Measurements from ENCODE around the gene CCDC159. TPM values are rescaled to one million over a fixed set of nuclear protein-coding genes. Genes with fewer than 3 reads are reported as not detected.

CCDC159 gene
- total and polyA plus RNA-seq, 3 experiments from 2014 or later, result 14.2 to 30.1 (median 14.6) TPM

- peaks cover 7 to 17% (median 11%) of the 10 kb centered on the region in 3 donors for H3K4me1 Mint-ChIP-seq
- ChIA-PET CTCF (no interaction called here), POLR2A (no interaction called here)
- H3K9me3 ChIP-seq (ENCODE audit: low read length), result no peaks in the 10 kb centered on the region
- no peaks in the 10 kb centered on the region for H3K9me3 Mint-ChIP-seq
- no peaks in the 10 kb centered on the region for H3K27me3 ChIP-seq (ENCODE audit: insufficient read depth, low read length, poor library complexity, severe bottlenecking)
- no peak within 1 kb of the TSS for H3K27ac ChIP-seq (ENCODE audit: low read depth, low read length)
- peak within 1 kb of the TSS; percentile 64 to 84 (median 77) for H3K4me3 Mint-ChIP-seq
- H3K4me3 ChIP-seq (ENCODE audit: low read length), result peak within 1 kb of the TSS; percentile 3
- no peaks in the 10 kb centered on the region for H3K36me3 ChIP-seq (ENCODE audit: insufficient read depth, low read length)
- H3K27ac Mint-ChIP-seq, result peak within 1 kb of the TSS in 7 of 8 donors; percentile 7 to 94 (median 73)
- peak; percentile 74 to 83 (median 79) for DNase-seq
- no peaks in the 10 kb centered on the region for H3K36me3 Mint-ChIP-seq
- peaks cover 11 to 15% of the 10 kb centered on the region in 2 donors for H3K27me3 Mint-ChIP-seq
- H3K4me1 ChIP-seq (ENCODE audit: insufficient read depth, low read length), result peaks cover 6% of the 10 kb centered on the region
Observed at GRCh38 chr19:11355160-11356073, 9.1 kb downstream of the CCDC159 start, which contains the start of gene PLPPR2. Gene PLPPR2, plus strand, starts transcription at chr19:11355432. Its CDS starts 2,242 bp downstream, at chr19:11357674.

- Histone ChIP-seq H3K27ac (ENCODE audit: low read depth, low read length) (no peak overlapping the region), H3K36me3 (ENCODE audit: insufficient read depth, low read length) (no peaks in the 10 kb centered on the region), H3K4me3 (ENCODE audit: low read length) (peak overlapping the region; percentile 3), H3K9me3 (ENCODE audit: low read length) (no peaks in the 10 kb centered on the region), H3K27me3 (ENCODE audit: insufficient read depth, low read length, poor library complexity, severe bottlenecking) (no peaks in the 10 kb centered on the region), H3K4me1 (ENCODE audit: insufficient read depth, low read length) (peaks cover 6% of the 10 kb centered on the region)
- Mint-ChIP-seq H3K27me3 (peaks cover 11 to 15% of the 10 kb centered on the region in 2 donors), H3K9me3 (no peaks in the 10 kb centered on the region), H3K4me3 (peak overlapping the region; percentile 64 to 84 (median 77)), H3K4me1 (peaks cover 7 to 17% (median 11%) of the 10 kb centered on the region in 3 donors), H3K36me3 (no peaks in the 10 kb centered on the region), H3K27ac (peak overlapping the region in 7 of 8 donors; percentile 7 to 84 (median 55))
- CTCF ChIA-PET, result no interaction called here
- DNase-seq, result no peak
- POLR2A ChIA-PET, result no interaction called here
Observed at GRCh38 chr19:11356074-11356397, 9.7 kb downstream of the CCDC159 start.

- Histone ChIP-seq H3K27me3 (ENCODE audit: insufficient read depth, low read length, poor library complexity, severe bottlenecking) (no peaks in the 10 kb centered on the region), H3K9me3 (ENCODE audit: low read length) (no peaks in the 10 kb centered on the region), H3K36me3 (ENCODE audit: insufficient read depth, low read length) (no peaks in the 10 kb centered on the region), H3K27ac (ENCODE audit: low read depth, low read length) (no peak overlapping the region), H3K4me1 (ENCODE audit: insufficient read depth, low read length) (peaks cover 6% of the 10 kb centered on the region), H3K4me3 (ENCODE audit: low read length) (no peak overlapping the region)
- peak overlapping the region in 2 of 7 donors; percentile 70 for H3K4me3 Mint-ChIP-seq
- ChIA-PET CTCF (no interaction called here), POLR2A (no interaction called here)
- no peak for DNase-seq
- no peaks in the 10 kb centered on the region for H3K36me3 Mint-ChIP-seq
- peaks cover 7 to 17% (median 11%) of the 10 kb centered on the region in 3 donors for H3K4me1 Mint-ChIP-seq
- peak overlapping the region in 1 of 8 donors; percentile 54 for H3K27ac Mint-ChIP-seq
- no peaks in the 10 kb centered on the region for H3K9me3 Mint-ChIP-seq
- peaks cover 11 to 15% of the 10 kb centered on the region in 2 donors for H3K27me3 Mint-ChIP-seq
Observed at GRCh38 chr19:11356676-11357550, 10.6 kb downstream of the CCDC159 start.

GRCh38 chr19:11359421-11359820 lies 13.1 kb downstream of the CCDC159 start:
- H3K4me1 ChIP-seq (ENCODE audit: insufficient read depth, low read length), result peaks cover 6% of the 10 kb centered on the region
- H3K36me3 Mint-ChIP-seq, result peaks cover 0 to 3% (median 0%) of the 10 kb centered on the region in 3 donors
- POLR2A ChIA-PET, result interaction anchor here (0.6 kb wide), 1 partner anchor 16 kb away, joined by 3 read pairs; no protein-coding TSS in a partner anchor
- no peak overlapping the region for H3K27ac Mint-ChIP-seq
- H3K4me1 Mint-ChIP-seq, result peaks cover 7 to 15% (median 9%) of the 10 kb centered on the region in 3 donors
- CTCF ChIA-PET, result no interaction called here
- no peaks in the 10 kb centered on the region for H3K27me3 ChIP-seq (ENCODE audit: insufficient read depth, low read length, poor library complexity, severe bottlenecking)
- H3K4me3 Mint-ChIP-seq, result no peak overlapping the region
- H3K27ac ChIP-seq (ENCODE audit: low read depth, low read length), result no peak overlapping the region
- no peaks in the 10 kb centered on the region for H3K36me3 ChIP-seq (ENCODE audit: insufficient read depth, low read length)
- no peak overlapping the region for H3K4me3 ChIP-seq (ENCODE audit: low read length)
- peaks cover 9 to 13% of the 10 kb centered on the region in 2 donors for H3K27me3 Mint-ChIP-seq
- H3K9me3 ChIP-seq (ENCODE audit: low read length), result no peaks in the 10 kb centered on the region
- no peaks in the 10 kb centered on the region for H3K9me3 Mint-ChIP-seq
- DNase-seq, result no peak

GRCh38 chr19:11361037-11361770 lies 14.9 kb downstream of the CCDC159 start:
- POLR2A ChIA-PET, result no interaction called here
- Histone ChIP-seq H3K4me1 (ENCODE audit: insufficient read depth, low read length) (no peaks in the 10 kb centered on the region), H3K4me3 (ENCODE audit: low read length) (no peak overlapping the region), H3K27me3 (ENCODE audit: insufficient read depth, low read length, poor library complexity, severe bottlenecking) (no peaks in the 10 kb centered on the region), H3K27ac (ENCODE audit: low read depth, low read length) (no peak overlapping the region), H3K9me3 (ENCODE audit: low read length) (no peaks in the 10 kb centered on the region), H3K36me3 (ENCODE audit: insufficient read depth, low read length) (no peaks in the 10 kb centered on the region)
- Mint-ChIP-seq H3K36me3 (peaks cover 0 to 15% (median 3%) of the 10 kb centered on the region in 3 donors), H3K27me3 (peaks cover 3 to 6% of the 10 kb centered on the region in 2 donors), H3K9me3 (no peaks in the 10 kb centered on the region), H3K4me3 (no peak overlapping the region), H3K27ac (no peak overlapping the region), H3K4me1 (peaks cover under 1 to 2% (median 2%) of the 10 kb centered on the region in 3 donors)
- CTCF ChIA-PET, result no interaction called here
- no peak for DNase-seq

- no peaks in the 10 kb centered on the region for H3K27me3 ChIP-seq (ENCODE audit: insufficient read depth, low read length, poor library complexity, severe bottlenecking)
- H3K4me1 ChIP-seq (ENCODE audit: insufficient read depth, low read length), result no peaks in the 10 kb centered on the region
- ChIA-PET POLR2A (interaction anchor here (0.7 kb wide), 1 partner anchor 19 kb away, joined by 3 read pairs; no protein-coding TSS in a partner anchor), CTCF (no interaction called here)
- Mint-ChIP-seq H3K9me3 (no peaks in the 10 kb centered on the region), H3K36me3 (peaks cover 0 to 17% (median 3%) of the 10 kb centered on the region in 3 donors), H3K27ac (no peak overlapping the region), H3K4me1 (peaks cover 0 to 1% (median 0%) of the 10 kb centered on the region in 3 donors), H3K4me3 (no peak overlapping the region), H3K27me3 (peaks cover 0 to 2% of the 10 kb centered on the region in 2 donors)
- H3K9me3 ChIP-seq (ENCODE audit: low read length), result no peaks in the 10 kb centered on the region
- H3K36me3 ChIP-seq (ENCODE audit: insufficient read depth, low read length), result no peaks in the 10 kb centered on the region
- H3K4me3 ChIP-seq (ENCODE audit: low read length), result no peak overlapping the region
- DNase-seq, result no peak
- no peak overlapping the region for H3K27ac ChIP-seq (ENCODE audit: low read depth, low read length)
Observed at GRCh38 chr19:11361771-11362731, 15.7 kb downstream of the CCDC159 start.

GRCh38 chr19:11363881-11364280 lies 17.6 kb downstream of the CCDC159 start:
- ChIA-PET CTCF (no interaction called here), POLR2A (no interaction called here)
- Histone ChIP-seq H3K4me3 (ENCODE audit: low read length) (no peak overlapping the region), H3K9me3 (ENCODE audit: low read length) (no peaks in the 10 kb centered on the region), H3K36me3 (ENCODE audit: insufficient read depth, low read length) (no peaks in the 10 kb centered on the region), H3K4me1 (ENCODE audit: insufficient read depth, low read length) (no peaks in the 10 kb centered on the region), H3K27me3 (ENCODE audit: insufficient read depth, low read length, poor library complexity, severe bottlenecking) (no peaks in the 10 kb centered on the region), H3K27ac (ENCODE audit: low read depth, low read length) (no peak overlapping the region)
- no peak for DNase-seq
- Mint-ChIP-seq H3K27me3 (no peaks in the 10 kb centered on the region), H3K27ac (peak overlapping the region in 1 of 8 donors; percentile 74), H3K4me1 (no peaks in the 10 kb centered on the region), H3K9me3 (no peaks in the 10 kb centered on the region), H3K36me3 (peaks cover 0 to 28% (median 3%) of the 10 kb centered on the region in 3 donors), H3K4me3 (no peak overlapping the region)
